Measurements from ENCODE around the gene ZBTB7A.

The ZBTB7A gene

DNA sequence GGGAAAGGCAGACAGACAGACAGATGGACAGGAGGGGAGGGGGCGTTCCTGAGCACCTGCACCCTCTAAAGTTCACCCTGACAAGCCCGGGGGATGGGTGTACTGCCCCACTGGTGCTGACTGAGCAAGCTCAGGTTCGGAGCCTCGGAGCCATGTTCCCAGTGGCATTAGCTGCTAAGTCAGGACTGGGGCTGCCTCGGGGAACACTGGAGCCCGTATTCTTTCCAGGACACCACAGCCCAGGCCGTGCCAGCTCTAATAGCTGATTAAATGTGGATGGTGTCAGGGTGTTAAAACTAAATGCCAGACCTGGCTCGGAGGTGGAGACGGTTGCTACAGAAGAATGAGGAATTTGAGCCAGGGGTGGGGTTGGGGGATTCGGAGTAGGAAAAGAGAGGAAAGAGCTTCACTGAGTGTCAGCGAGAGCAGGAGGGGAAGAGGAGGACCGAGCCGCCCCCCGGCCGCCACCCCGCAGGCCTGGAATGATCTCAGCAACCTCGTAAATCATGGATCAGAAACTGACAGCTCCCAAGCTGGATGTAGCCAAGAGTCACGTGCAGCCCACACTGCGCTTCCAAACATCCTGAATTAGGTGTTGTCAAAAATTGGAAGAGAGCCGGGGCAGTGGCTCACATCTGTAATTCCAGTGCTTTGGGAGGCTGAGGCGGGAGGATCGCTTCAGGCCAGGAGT is 46.8 kb upstream of the ZBTB7A start:
- Histone ChIP-seq H3K4me3 (ENCODE audit: low read depth, low read length) (no peak overlapping the region), H3K9me3 (ENCODE audit: control insufficient read depth, insufficient read depth, low read depth, low read length) (no peaks in the 10 kb centered on the region), H3K36me3 (ENCODE audit: control insufficient read depth in 2 of 2, insufficient read depth in 1 of 2, low read length in 2 of 2) (peaks cover 15 to 95% of the 10 kb centered on the region in 2 experiments; a peak in 2 of 3 replicates), H3K4me1 (ENCODE audit: control insufficient read depth, insufficient read depth, low read length) (no peaks in the 10 kb centered on the region), H3K27ac (ENCODE audit: extremely low read depth, low read depth, low read length) (no peak overlapping the region)
- CTCF ChIA-PET, result interaction anchor here (1.5 kb wide), 1 partner anchor 26 kb away, joined by 7 read pairs; no protein-coding TSS in a partner anchor
- POLR2A ChIA-PET, result no interaction called here
- no peak for TF ChIP-seq KLF10 (tag by site-specific recombination; IDR thresholded peaks at IDR 0.05)
- TF ChIP-seq ZBTB11 (tag by site-specific recombination; conservative IDR thresholded peaks at IDR 0.05; ENCODE audit: low read depth), result no peak
- no peak for TF ChIP-seq ZBTB8A (tag by site-specific recombination; IDR thresholded peaks at IDR 0.05)
- TF ChIP-seq HOXA7 (CRISPR knock-in tag; IDR thresholded peaks at IDR 0.05; ENCODE audit: borderline replicate concordance), result no peak

- Histone ChIP-seq H3K4me1 (ENCODE audit: control insufficient read depth, insufficient read depth, low read length) (no peaks in the 10 kb centered on the region), H3K9me3 (ENCODE audit: control insufficient read depth, insufficient read depth, low read depth, low read length) (no peaks in the 10 kb centered on the region), H3K27ac (ENCODE audit: extremely low read depth, low read depth, low read length) (no peak overlapping the region), H3K4me3 (ENCODE audit: low read depth, low read length) (no peak overlapping the region), H3K36me3 (ENCODE audit: control insufficient read depth in 2 of 2, insufficient read depth in 1 of 2, low read length in 2 of 2) (peaks cover 17 to 96% of the 10 kb centered on the region in 2 experiments; a peak in 2 of 3 replicates)
- CTCF ChIA-PET, result no interaction called here
- POLR2A ChIA-PET, result no interaction called here
- TF ChIP-seq ZNF248 (tag by site-specific recombination; IDR thresholded peaks at IDR 0.05) (no peak), GLIS2 (tag by site-specific recombination; IDR thresholded peaks at IDR 0.05) (no peak), ZNF423 (tag by site-specific recombination; IDR thresholded peaks at IDR 0.05) (no peak), ZNF600 (tag by site-specific recombination; IDR thresholded peaks at IDR 0.05) (no peak), ZNF561 (tag by site-specific recombination; IDR thresholded peaks at IDR 0.05; ENCODE audit: borderline replicate concordance) (no peak), ZNF670 (tag by site-specific recombination; IDR thresholded peaks at IDR 0.05; ENCODE audit: low read depth) (no peak), ZNF660 (tag by site-specific recombination; IDR thresholded peaks at IDR 0.05) (no peak), IKZF3 (tag by site-specific recombination; IDR thresholded peaks at IDR 0.05) (no peak), ZNF548 (tag by site-specific recombination; IDR thresholded peaks at IDR 0.05) (no peak), ZFP37 (tag by site-specific recombination; IDR thresholded peaks at IDR 0.05) (no peak), ZNF701 (tag by site-specific recombination; IDR thresholded peaks at IDR 0.05) (no peak), PRDM1 (tag by site-specific recombination; IDR thresholded peaks at IDR 0.05) (no peak), ZNF121 (tag by site-specific recombination; IDR thresholded peaks at IDR 0.05) (no peak), ZFP3 (tag by site-specific recombination; IDR thresholded peaks at IDR 0.05; ENCODE audit: low read depth) (no peak), ZNF266 (tag by site-specific recombination; IDR thresholded peaks at IDR 0.05; ENCODE audit: low read depth) (no peak), ZNF18 (tag by site-specific recombination; IDR thresholded peaks at IDR 0.05) (no peak)
- TF ChIP-seq, protein P1, sequence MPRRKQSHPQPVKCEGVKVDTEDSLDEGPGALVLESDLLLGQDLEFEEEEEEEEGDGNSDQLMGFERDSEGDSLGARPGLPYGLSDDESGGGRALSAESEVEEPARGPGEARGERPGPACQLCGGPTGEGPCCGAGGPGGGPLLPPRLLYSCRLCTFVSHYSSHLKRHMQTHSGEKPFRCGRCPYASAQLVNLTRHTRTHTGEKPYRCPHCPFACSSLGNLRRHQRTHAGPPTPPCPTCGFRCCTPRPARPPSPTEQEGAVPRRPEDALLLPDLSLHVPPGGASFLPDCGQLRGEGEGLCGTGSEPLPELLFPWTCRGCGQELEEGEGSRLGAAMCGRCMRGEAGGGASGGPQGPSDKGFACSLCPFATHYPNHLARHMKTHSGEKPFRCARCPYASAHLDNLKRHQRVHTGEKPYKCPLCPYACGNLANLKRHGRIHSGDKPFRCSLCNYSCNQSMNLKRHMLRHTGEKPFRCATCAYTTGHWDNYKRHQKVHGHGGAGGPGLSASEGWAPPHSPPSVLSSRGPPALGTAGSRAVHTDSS (tag by site-specific recombination; IDR thresholded peaks at IDR 0.05), result no peak
Measured at GRCh38 chr19:4112367-4112766, 45.7 kb upstream of the ZBTB7A start.

Measured in HEK293 (cell line).